Nephron (organoid): ENCODE results near the gene TMEM106A.
A peak's percentile ranks its signal among the peaks of the same experiment; 100 is the strongest.
"Not testable (repeated sequence)": the region's sequence is repeated elsewhere in the genome, so short reads cannot be mapped to it uniquely, and the experiment has no call there.

Experiments
- H3K27ac Mint-ChIP-seq, 3 experiments: 2 replicates each; pipeline ENCODE4 v1.8.0; 2020; ENCODE audit warnings: mixed read lengths in 3 of 3, mild to moderate bottlenecking in 2 of 3, moderate library complexity in 1 of 3
- H3K27me3 Mint-ChIP-seq: 2 replicates; pipeline ENCODE4 v1.8.0; 2021; ENCODE audit warnings: low read depth, mild to moderate bottlenecking, moderate library complexity, mixed read lengths
- H3K36me3 Mint-ChIP-seq: 2 replicates; pipeline ENCODE4 v1.8.0; 2020; ENCODE audit warnings: low read depth, mixed read lengths
- H3K4me1 Mint-ChIP-seq: 2 replicates; pipeline ENCODE4 v1.8.0; 2020; ENCODE audit warnings: mixed read lengths
- H3K4me3 Mint-ChIP-seq, 3 experiments: 2 replicates each; pipeline ENCODE4 v1.8.0; 2020; ENCODE audit warnings: mild to moderate bottlenecking in 3 of 3, mixed read lengths in 3 of 3, moderate library complexity in 2 of 3
- H3K9me3 Mint-ChIP-seq: 2 replicates; pipeline ENCODE4 v1.8.0; 2020; ENCODE audit warnings: mixed read lengths
- TF ChIP-seq, protein P1 (sequence below), 3 experiments: fragments of 200-600 bp; sonication (generic); IDR thresholded peaks; one replicate each; pipeline ENCODE4 v1.5.0; 2021; ENCODE audit warnings: antibody characterized with exemption in 3 of 3; ENCODE audit not compliant: unreplicated experiment in 3 of 3

TMEM106A gene

DNA sequence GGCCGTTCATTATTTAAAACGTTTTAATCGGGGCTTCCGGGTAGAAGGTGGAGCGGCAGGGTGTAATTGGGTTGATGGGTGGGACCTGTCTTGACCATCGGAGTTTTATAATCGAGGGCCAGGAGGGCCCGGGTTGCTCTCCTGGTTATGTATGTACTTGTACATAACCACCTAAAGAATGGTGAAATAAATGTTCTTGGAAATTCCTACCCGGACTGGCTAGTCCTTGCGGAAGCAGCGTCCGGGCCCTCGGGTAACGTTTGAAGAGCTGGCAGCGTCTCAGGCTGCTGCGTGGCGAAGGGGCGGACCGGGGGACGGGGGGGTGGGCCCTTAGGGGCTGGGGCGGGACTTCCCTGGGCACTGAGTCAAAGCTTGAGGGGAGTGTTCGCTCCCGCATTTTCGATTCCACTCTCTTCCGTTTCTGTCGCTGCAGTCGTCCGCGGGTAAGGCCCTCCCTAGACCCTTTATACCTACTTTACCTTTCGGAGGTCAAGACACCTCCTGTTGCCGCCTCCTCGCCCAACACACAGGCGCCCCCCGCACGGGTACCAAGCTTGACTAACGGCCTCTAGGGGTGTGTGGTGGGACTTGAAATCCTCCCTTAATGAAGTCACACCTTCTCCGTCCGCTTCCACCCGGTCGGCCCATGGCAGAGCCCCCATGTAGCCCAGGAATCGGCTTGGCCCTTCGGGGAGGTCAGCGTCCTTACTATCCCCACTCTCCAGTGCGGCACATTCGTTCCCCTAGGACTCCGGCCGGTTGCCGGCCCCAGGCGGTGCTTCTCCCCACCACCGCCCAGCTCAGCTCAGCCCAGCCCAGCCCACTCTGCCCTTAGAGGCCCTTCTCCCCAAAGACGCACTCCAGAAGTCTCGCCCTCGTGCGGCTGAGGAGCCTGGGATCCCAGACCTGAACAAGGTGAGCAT lies at the start of gene TMEM106A:
TMEM106A (plus strand) TSS at position 396 of the 923 bp plus-strand sequence. CDS start 1,167 bp downstream, outside the sequence.
- peaks cover 22% of the 10 kb centered on the region for H3K4me1 Mint-ChIP-seq
- no peaks in the 10 kb centered on the region for H3K27me3 Mint-ChIP-seq
- H3K36me3 Mint-ChIP-seq, result peaks cover 37% of the 10 kb centered on the region
- H3K4me3 Mint-ChIP-seq, result peak within 1 kb of the TSS; percentile 93 to 97 (median 97)
- H3K27ac Mint-ChIP-seq, result peak within 1 kb of the TSS; percentile 79 to 94 (median 87)
- H3K9me3 Mint-ChIP-seq, result no peaks in the 10 kb centered on the region
- TF ChIP-seq, protein P1, sequence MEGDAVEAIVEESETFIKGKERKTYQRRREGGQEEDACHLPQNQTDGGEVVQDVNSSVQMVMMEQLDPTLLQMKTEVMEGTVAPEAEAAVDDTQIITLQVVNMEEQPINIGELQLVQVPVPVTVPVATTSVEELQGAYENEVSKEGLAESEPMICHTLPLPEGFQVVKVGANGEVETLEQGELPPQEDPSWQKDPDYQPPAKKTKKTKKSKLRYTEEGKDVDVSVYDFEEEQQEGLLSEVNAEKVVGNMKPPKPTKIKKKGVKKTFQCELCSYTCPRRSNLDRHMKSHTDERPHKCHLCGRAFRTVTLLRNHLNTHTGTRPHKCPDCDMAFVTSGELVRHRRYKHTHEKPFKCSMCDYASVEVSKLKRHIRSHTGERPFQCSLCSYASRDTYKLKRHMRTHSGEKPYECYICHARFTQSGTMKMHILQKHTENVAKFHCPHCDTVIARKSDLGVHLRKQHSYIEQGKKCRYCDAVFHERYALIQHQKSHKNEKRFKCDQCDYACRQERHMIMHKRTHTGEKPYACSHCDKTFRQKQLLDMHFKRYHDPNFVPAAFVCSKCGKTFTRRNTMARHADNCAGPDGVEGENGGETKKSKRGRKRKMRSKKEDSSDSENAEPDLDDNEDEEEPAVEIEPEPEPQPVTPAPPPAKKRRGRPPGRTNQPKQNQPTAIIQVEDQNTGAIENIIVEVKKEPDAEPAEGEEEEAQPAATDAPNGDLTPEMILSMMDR (IDR thresholded peaks at IDR 0.05; ENCODE audit: unreplicated experiment in 3 of 3), result peak; percentile 30 to 45 (median 43)

DNA sequence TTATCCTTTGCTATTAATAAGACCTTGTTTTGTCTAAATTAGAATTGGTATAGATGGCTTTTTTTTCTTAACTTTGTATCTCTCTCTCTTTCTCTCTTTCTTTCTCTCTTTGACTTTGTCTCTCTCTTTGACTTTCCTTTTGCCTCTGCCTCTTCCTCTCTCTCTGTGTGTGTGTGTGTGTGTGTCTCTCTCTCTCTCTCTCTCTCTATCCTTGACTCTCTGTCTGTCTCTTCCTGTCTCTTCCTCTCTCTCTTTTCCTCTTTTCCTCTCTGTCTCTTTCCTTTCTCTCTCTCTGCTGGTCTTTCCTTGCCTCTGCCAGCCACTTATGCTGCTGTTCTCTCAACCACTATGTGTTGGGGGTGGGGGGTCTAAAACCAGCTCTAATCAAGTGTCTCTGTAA lies 45.7 kb upstream of the TMEM106A start:
- not testable (repeated sequence) for H3K27ac Mint-ChIP-seq, H3K27me3 Mint-ChIP-seq, H3K4me3 Mint-ChIP-seq, H3K9me3 Mint-ChIP-seq, H3K36me3 Mint-ChIP-seq, H3K4me1 Mint-ChIP-seq

- Mint-ChIP-seq H3K4me1 (peaks cover 16% of the 10 kb centered on the region), H3K9me3 (no peaks in the 10 kb centered on the region), H3K27me3 (no peaks in the 10 kb centered on the region), H3K27ac (no peak overlapping the region), H3K4me3 (no peak overlapping the region), H3K36me3 (peaks cover 12% of the 10 kb centered on the region)
- TF ChIP-seq, protein P1 (IDR thresholded peaks at IDR 0.05; ENCODE audit: unreplicated experiment in 3 of 3), result no peak
These were observed 42.0 kb upstream of the TMEM106A start for GRCh38 chr17:43169561-43170139.

DNA sequence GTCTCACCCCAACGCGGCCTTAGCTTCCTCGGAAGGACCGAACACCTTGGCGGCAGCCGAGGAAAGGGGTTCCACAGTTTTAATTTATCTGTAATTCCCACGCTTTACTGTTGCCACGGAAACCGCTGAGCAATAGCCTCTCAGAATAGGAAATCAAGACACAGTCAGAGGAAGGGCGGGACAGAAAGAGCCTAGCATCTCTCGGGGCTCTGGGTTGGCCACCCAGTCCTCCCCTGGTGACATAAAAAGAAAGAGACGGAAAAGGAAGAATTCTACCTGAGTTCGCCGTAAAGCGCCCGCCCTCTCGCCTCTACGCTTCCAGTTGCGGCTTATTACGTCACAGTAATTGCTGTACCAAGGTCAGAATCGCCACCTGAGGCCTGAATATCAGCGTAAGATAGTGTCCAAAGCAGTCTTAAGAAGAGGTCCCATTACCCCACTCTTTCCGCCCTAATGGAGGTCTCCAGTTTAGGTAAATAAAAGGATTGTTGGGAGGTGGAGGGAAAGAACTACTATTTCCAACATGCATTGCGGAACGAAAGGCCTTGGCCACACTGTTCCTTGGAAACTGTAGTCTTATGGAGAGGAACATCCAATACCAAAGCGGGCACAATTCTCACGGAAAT lies 41.4 kb upstream of the TMEM106A start:
- Mint-ChIP-seq H3K36me3 (peaks cover 12% of the 10 kb centered on the region), H3K4me3 (no peak overlapping the region), H3K9me3 (no peaks in the 10 kb centered on the region), H3K27ac (no peak overlapping the region), H3K4me1 (peaks cover 19% of the 10 kb centered on the region), H3K27me3 (no peaks in the 10 kb centered on the region)
- TF ChIP-seq, protein P1 (IDR thresholded peaks at IDR 0.05; ENCODE audit: unreplicated experiment in 3 of 3), result no peak

- H3K4me1 Mint-ChIP-seq, result peaks cover 26% of the 10 kb centered on the region
- no peak within 1 kb of the TSS for H3K27ac Mint-ChIP-seq
- no peaks in the 10 kb centered on the region for H3K9me3 Mint-ChIP-seq
- no peaks in the 10 kb centered on the region for H3K27me3 Mint-ChIP-seq
- no peak within 1 kb of the TSS for H3K4me3 Mint-ChIP-seq
- peaks cover 16% of the 10 kb centered on the region for H3K36me3 Mint-ChIP-seq
- TF ChIP-seq, protein P1 (IDR thresholded peaks at IDR 0.05; ENCODE audit: unreplicated experiment in 3 of 3), result peak in 1 of 3 experiments; percentile 10
These were observed 40.7 kb upstream of the TMEM106A start, which contains the start of gene NBR1 for GRCh38 chr17:43170766-43171585. NBR1 (plus strand) TSS chr17:43171214; CDS start chr17:43175800, 4,586 bp downstream.
